Immature natural killer cell (primary cell): ENCODE measurements around the gene GPR6. TPM values are rescaled to one million over a fixed set of nuclear protein-coding genes. Genes with fewer than 3 reads are reported as not detected.

Experiments used
- DNase-seq, 3 donors: peaks; one replicate each; pipeline ENCODE4 v3.0.0; 2022; ENCODE audit warnings: mixed read lengths in 1 of 3
- H3K27ac Mint-ChIP-seq, 6 donors: one replicate each; pipeline ENCODE4 v1.8.0; 2020; ENCODE audit warnings: mixed read lengths in 6 of 6, mild to moderate bottlenecking in 5 of 6, inconsistent platforms in 4 of 6, moderate library complexity in 3 of 6
- H3K27me3 Mint-ChIP-seq, 3 donors: one replicate each; pipeline ENCODE4 v1.8.0; 2020 to 2021; ENCODE audit warnings: low read depth in 3 of 3, mild to moderate bottlenecking in 3 of 3, mixed read lengths in 3 of 3, moderate library complexity in 3 of 3, inconsistent platforms in 1 of 3
- H3K36me3 Mint-ChIP-seq, 3 donors: one replicate each; pipeline ENCODE4 v1.8.0; 2020; ENCODE audit warnings: mixed read lengths in 3 of 3, inconsistent platforms in 2 of 3, mild to moderate bottlenecking in 2 of 3
- H3K4me1 Mint-ChIP-seq, 2 donors: one replicate each; pipeline ENCODE4 v1.8.0; 2020; ENCODE audit warnings: inconsistent platforms in 2 of 2, mild to moderate bottlenecking in 2 of 2, mixed read lengths in 2 of 2, moderate library complexity in 1 of 2
- H3K4me3 Mint-ChIP-seq, 5 donors: one replicate each; pipeline ENCODE4 v1.8.0; 2020; ENCODE audit warnings: mild to moderate bottlenecking in 5 of 5, mixed read lengths in 5 of 5, inconsistent platforms in 3 of 5, moderate library complexity in 3 of 5
- H3K9me3 Mint-ChIP-seq, 6 donors: one replicate each; pipeline ENCODE4 v1.8.0; 2020; ENCODE audit warnings: mild to moderate bottlenecking in 6 of 6, mixed read lengths in 6 of 6, inconsistent platforms in 4 of 6, moderate library complexity in 3 of 6
- polyA plus RNA-seq, 3 donors: library from polyadenylated mRNA; unstranded; fragments of 300-500 nt; fragmentation: Illumina TruSeq; gene quantifications; one replicate each; pipeline ENCODE4 v1.2.3, GENCODE V29; 2021

The GPR6 gene
- polyA plus RNA-seq, 3 donors from 2014 or later: not detected

- Mint-ChIP-seq H3K27ac (no peak overlapping the region), H3K4me1 (no peaks in the 10 kb centered on the region), H3K36me3 (no peaks in the 10 kb centered on the region), H3K4me3 (no peak overlapping the region), H3K9me3 (peaks cover 0 to 3% (median 0%) of the 10 kb centered on the region in 6 donors), H3K27me3 (peaks cover 0 to 2% (median 1%) of the 10 kb centered on the region in 3 donors)
- DNase-seq: no peak
These were observed 11.8 kb upstream of the GPR6 start for GRCh38 chr6:109966299-109966698.

DNA sequence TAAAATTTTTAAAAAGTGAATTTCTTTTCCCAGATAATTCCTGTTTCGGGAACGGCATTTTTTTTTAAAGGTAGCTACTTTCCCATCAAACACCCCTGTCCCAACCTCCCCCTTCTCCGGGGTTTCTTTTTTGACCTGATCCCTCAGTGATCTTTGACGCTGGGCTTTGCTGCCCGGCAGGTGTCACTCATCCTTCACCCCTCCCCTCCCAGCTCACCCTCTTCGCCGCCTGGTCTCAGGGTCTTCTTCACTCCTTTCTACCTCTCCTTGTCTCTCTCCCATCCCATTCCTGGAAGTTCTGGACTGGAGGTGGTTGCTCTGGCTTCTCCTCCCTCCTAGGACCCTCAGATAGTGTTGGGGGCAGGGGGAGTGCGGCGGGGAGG, 329 bp upstream of the GPR6 start:
- H3K27ac Mint-ChIP-seq: no peak overlapping the region
- peaks cover 2 to 32% (median 14%) of the 10 kb centered on the region in 3 donors for H3K27me3 Mint-ChIP-seq
- H3K36me3 Mint-ChIP-seq: peaks cover 0 to 3% (median 0%) of the 10 kb centered on the region in 3 donors
- no peak for DNase-seq
- H3K4me1 Mint-ChIP-seq: peaks cover 0 to 2% of the 10 kb centered on the region in 2 donors
- H3K9me3 Mint-ChIP-seq: no peaks in the 10 kb centered on the region
- no peak overlapping the region for H3K4me3 Mint-ChIP-seq

GRCh38 chr6:109979033-109979921, 1.2 kb downstream of the GPR6 start:
- peaks cover 2 to 32% (median 16%) of the 10 kb centered on the region in 3 donors for H3K27me3 Mint-ChIP-seq
- H3K27ac Mint-ChIP-seq: no peak overlapping the region
- H3K4me3 Mint-ChIP-seq: no peak overlapping the region
- peaks cover 0 to 2% of the 10 kb centered on the region in 2 donors for H3K4me1 Mint-ChIP-seq
- no peaks in the 10 kb centered on the region for H3K9me3 Mint-ChIP-seq
- peaks cover 0 to 3% (median 0%) of the 10 kb centered on the region in 3 donors for H3K36me3 Mint-ChIP-seq
- no peak for DNase-seq

DNA sequence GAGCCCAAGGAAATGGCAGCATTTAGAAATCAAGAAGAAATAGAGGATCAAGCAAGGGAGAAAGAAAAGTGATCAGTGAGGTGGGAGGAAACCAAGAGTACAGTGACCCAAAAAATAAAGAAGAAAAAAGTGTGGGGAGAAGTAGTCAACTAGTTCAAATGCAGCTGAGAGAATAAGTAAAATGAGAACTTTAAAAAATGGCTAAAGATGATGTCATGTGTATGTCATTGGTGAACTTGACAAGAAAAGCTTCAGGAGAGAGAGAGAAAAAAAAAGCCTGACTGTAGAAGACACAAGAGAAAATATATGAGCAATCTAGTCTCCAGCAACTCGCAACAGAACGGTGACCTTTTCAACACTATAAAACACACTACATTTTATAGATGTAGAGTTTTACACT, 6.3 kb downstream of the GPR6 start:
- peaks cover 0 to 18% (median 8%) of the 10 kb centered on the region in 3 donors for H3K27me3 Mint-ChIP-seq

DNA sequence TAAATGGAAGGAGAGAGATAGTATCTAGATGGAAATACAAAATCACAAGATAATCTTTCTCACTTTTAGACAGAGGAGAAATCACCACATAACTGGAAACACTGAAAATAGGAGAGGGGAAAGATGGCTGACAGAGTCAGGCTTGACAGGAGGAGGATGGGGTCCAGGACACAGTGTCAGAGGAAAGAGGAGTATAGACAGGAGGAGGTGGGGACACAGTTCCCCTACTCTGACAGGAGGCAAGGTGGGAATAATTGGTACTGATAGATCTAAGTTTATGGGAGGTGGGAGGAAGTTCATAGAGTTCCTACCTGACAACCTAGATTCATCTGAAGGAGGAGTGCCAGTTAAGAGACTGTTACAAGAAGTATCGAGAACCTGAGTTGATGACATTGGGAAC, 9.1 kb downstream of the GPR6 start:
- Mint-ChIP-seq H3K36me3 (no peaks in the 10 kb centered on the region), H3K27ac (no peak overlapping the region), H3K4me3 (no peak overlapping the region), H3K9me3 (peaks cover 0 to 3% (median 0%) of the 10 kb centered on the region in 6 donors), H3K4me1 (no peaks in the 10 kb centered on the region), H3K27me3 (peaks cover 0 to 4% (median under 1%) of the 10 kb centered on the region in 3 donors)
- DNase-seq: no peak

More for the DNA sequence above, 6.3 kb downstream of the GPR6 start:
- Mint-ChIP-seq H3K36me3 (no peaks in the 10 kb centered on the region), H3K9me3 (peaks cover 0 to 3% (median 0%) of the 10 kb centered on the region in 6 donors), H3K4me3 (no peak overlapping the region), H3K4me1 (peaks cover 0 to 2% of the 10 kb centered on the region in 2 donors), H3K27ac (no peak overlapping the region)
- no peak for DNase-seq

DNA sequence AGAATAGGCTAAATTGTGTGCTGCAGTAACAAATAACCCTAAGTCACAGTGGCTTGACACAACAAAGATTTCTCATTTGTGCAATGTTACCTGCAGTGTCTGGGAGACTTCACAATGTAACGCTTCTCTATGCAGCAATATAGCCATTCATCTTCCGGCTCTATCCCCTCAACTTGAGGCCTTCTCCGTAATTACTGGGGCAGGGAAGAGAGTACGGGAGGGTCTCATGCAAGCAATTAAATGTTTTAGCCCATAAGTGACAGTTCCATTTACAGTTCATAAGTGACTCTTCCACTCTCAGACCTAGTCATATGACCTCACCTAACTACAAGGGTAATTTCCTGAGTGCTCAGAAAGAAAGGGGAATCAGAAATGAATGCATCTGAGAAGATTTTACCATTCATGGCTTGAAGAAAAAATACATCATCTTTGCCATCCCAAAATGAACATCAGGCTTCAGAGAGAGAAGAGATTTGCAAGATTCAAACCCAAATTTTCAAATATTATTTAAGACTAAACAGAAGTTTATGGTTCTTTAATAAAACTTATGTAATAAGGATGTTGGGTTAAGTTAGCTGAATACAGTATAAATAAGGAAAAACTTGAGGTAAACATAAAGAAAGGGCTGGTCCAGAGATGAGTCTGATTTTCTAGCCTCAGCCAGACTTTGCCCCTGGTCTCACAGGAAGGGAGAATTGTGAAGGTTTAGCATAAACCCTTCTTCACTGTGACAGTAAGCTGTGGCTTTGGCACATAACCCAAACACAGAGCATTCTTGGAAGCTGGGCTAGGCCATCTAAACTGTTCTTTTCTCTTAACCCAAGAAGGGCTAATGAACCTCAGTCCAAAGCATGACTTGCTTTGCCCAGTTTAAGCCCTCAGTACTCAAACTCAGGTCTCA, 13.3 kb downstream of the GPR6 start:
- no peak overlapping the region for H3K4me3 Mint-ChIP-seq

DNA sequence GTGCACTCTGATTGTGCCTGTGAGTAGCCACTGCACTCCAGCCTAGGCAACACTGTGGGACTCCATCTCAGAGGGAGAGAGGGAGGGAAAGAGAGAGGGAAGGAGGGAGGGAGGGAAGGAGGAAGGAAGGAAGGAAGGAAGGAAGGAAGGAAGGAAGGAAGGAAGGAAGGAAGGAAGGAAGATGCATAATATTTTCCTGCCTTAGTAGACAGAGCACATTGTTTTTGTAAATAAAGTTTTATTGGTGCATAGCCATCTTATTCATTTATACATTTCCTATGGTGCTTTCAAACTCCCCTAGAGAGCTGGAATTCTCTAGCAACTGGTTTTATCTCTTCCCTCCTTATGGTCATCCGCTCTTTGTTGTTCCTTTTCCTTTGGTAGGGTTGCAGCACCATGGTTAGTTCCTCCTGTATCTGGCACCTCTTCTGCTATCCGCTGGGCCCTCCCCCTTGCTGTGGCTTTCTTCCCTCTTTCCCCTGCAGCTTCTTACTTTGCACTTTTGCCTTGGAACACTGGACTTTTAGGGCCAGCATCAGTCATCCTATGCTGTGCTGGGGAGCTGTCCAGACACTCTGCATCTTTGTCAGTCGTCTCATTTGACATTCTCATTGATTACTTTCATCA, 20.2 kb downstream of the GPR6 start:
- Mint-ChIP-seq H3K36me3 (no peaks in the 10 kb centered on the region), H3K4me3 (no peak overlapping the region), H3K27ac (no peak overlapping the region), H3K4me1 (no peaks in the 10 kb centered on the region), H3K27me3 (peaks cover 3 to 25% (median 6%) of the 10 kb centered on the region in 3 donors), H3K9me3 (no peaks in the 10 kb centered on the region)
- no peak for DNase-seq

More for the DNA sequence above, 13.3 kb downstream of the GPR6 start:
- no peak for DNase-seq
- Mint-ChIP-seq H3K27ac (no peak overlapping the region), H3K4me1 (no peaks in the 10 kb centered on the region), H3K36me3 (no peaks in the 10 kb centered on the region), H3K27me3 (peaks cover 0 to under 1% (median 0%) of the 10 kb centered on the region in 3 donors), H3K9me3 (peaks cover 0 to 3% (median 0%) of the 10 kb centered on the region in 6 donors)

GRCh38 chr6:109999740-110000139, 21.6 kb downstream of the GPR6 start:
- Mint-ChIP-seq H3K9me3 (no peaks in the 10 kb centered on the region), H3K27ac (no peak overlapping the region), H3K36me3 (no peaks in the 10 kb centered on the region), H3K27me3 (peaks cover 3 to 30% (median 8%) of the 10 kb centered on the region in 3 donors), H3K4me3 (no peak overlapping the region), H3K4me1 (no peaks in the 10 kb centered on the region)
- DNase-seq: no peak

DNA sequence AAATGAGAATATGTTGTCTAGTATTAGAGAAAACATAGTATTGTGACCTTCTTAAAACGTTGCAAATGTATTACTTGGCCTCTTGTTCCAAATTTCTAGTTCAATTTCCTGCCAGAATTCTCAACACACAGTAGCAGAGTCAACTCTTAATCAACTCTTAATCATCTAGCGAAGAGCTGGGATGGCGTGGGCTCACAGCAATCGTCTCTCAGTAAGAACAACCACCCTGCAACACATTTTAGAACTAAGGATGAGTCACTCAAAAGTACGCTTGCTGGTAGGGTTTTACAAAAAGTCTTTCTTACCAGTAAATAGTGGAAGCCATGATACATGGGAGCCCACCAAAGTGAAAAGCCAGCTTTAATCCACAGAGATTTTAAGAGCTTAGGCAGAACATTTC, 24.6 kb downstream of the GPR6 start:
- Mint-ChIP-seq H3K9me3 (no peaks in the 10 kb centered on the region), H3K36me3 (no peaks in the 10 kb centered on the region), H3K27me3 (peaks cover 6 to 26% (median 7%) of the 10 kb centered on the region in 3 donors), H3K4me3 (no peak overlapping the region), H3K4me1 (no peaks in the 10 kb centered on the region), H3K27ac (no peak overlapping the region)
- DNase-seq: no peak

- Mint-ChIP-seq H3K9me3 (no peaks in the 10 kb centered on the region), H3K27ac (no peak overlapping the region), H3K36me3 (no peaks in the 10 kb centered on the region), H3K4me1 (no peaks in the 10 kb centered on the region), H3K4me3 (no peak overlapping the region), H3K27me3 (peaks cover 1 to 10% (median 4%) of the 10 kb centered on the region in 3 donors)
- no peak for DNase-seq
These were observed 35.3 kb downstream of the GPR6 start for GRCh38 chr6:110013386-110013785.

DNA sequence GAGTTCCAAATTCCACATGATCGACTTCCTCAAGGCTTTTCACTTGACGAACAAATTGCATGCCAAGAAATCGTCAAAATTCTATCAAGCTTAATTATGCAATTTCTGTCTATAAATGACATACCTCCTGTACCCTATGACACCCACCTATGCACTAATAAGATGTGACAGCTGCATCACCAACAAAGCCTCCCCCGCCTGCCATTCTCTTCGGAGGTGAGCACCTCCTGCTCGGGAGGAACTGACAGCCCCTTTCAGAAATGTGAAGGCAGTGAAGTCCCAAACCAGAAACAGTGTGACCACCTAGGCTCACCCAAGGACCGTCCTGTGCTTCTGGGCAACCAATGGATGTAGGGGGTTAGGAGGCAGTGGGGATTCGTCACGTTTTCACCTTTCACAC, 37.1 kb downstream of the GPR6 start:
- Mint-ChIP-seq H3K27me3 (peaks cover 0 to 7% (median 1%) of the 10 kb centered on the region in 3 donors), H3K27ac (no peak overlapping the region), H3K4me1 (peaks cover 0 to 4% of the 10 kb centered on the region in 2 donors)

GRCh38 chr6:110017306-110017705, 39.2 kb downstream of the GPR6 start:
- H3K4me1 Mint-ChIP-seq: peaks cover 7 to 14% of the 10 kb centered on the region in 2 donors
- H3K36me3 Mint-ChIP-seq: no peaks in the 10 kb centered on the region
- H3K4me3 Mint-ChIP-seq: no peak overlapping the region
- DNase-seq: no peak
- H3K27me3 Mint-ChIP-seq: peaks cover 0 to 6% (median 1%) of the 10 kb centered on the region in 3 donors
- no peak overlapping the region for H3K27ac Mint-ChIP-seq
- H3K9me3 Mint-ChIP-seq: no peaks in the 10 kb centered on the region

More for the DNA sequence above, 37.1 kb downstream of the GPR6 start:
- no peak overlapping the region for H3K4me3 Mint-ChIP-seq
- no peaks in the 10 kb centered on the region for H3K9me3 Mint-ChIP-seq
- DNase-seq: no peak
- no peaks in the 10 kb centered on the region for H3K36me3 Mint-ChIP-seq

- H3K4me3 Mint-ChIP-seq: no peak overlapping the region
- peaks cover 0 to 4% (median 1%) of the 10 kb centered on the region in 3 donors for H3K27me3 Mint-ChIP-seq
- peaks cover 7 to 14% of the 10 kb centered on the region in 2 donors for H3K4me1 Mint-ChIP-seq
These were observed 39.8 kb downstream of the GPR6 start for GRCh38 chr6:110017946-110018345.

More at GRCh38 chr6:110017946-110018345, 39.8 kb downstream of the GPR6 start:
- no peak for DNase-seq
- Mint-ChIP-seq H3K9me3 (no peaks in the 10 kb centered on the region), H3K27ac (no peak overlapping the region), H3K36me3 (no peaks in the 10 kb centered on the region)
